Measurements from ENCODE around the gene NEUROG3.

Gene NEUROG3

GRCh38 chr10:69574571-69574978 is 1.4 kb upstream of the NEUROG3 start:
- no peak for TF ChIP-seq CTCF (IDR thresholded peaks at IDR 0.05; ENCODE audit: low read length)
- TF ChIP-seq EZH2 (IDR thresholded peaks at IDR 0.05; ENCODE audit: borderline replicate concordance, low read length): no peak
- no peaks in the 10 kb centered on the region for H3K9me2 ChIP-seq (ENCODE audit: low read depth, low read length)
- H3F3A ChIP-seq (ENCODE audit: insufficient read depth, low read length): no peaks in the 10 kb centered on the region
- H3K9ac ChIP-seq (ENCODE audit: low read length): no peak overlapping the region
- H3K27ac ChIP-seq (ENCODE audit: low read depth, low read length, poor library complexity, severe bottlenecking): no peak overlapping the region
- H3K4me2 ChIP-seq (ENCODE audit: low read length): no peak overlapping the region
- no peaks in the 10 kb centered on the region for H3K27me3 ChIP-seq (ENCODE audit: insufficient read depth, low read length)
- H3K9me3 ChIP-seq (ENCODE audit: low read length): no peaks in the 10 kb centered on the region
- H3K4me3 ChIP-seq (ENCODE audit: low read depth, low read length, poor library complexity, severe bottlenecking): no peak overlapping the region
- H2AFZ ChIP-seq (ENCODE audit: low read length): no peak overlapping the region
- H3K36me3 ChIP-seq (ENCODE audit: insufficient read depth, low read length): no peaks in the 10 kb centered on the region
- H4K20me1 ChIP-seq (ENCODE audit: insufficient read depth, low read length): no peaks in the 10 kb centered on the region
- H3K4me1 ChIP-seq (ENCODE audit: insufficient read depth, low read length, severe bottlenecking): no peaks in the 10 kb centered on the region
- no peaks in the 10 kb centered on the region for H3K79me2 ChIP-seq (ENCODE audit: insufficient read depth, low read length)

- Histone ChIP-seq H2AFZ (ENCODE audit: low read length) (no peak overlapping the region), H3K36me3 (ENCODE audit: insufficient read depth, low read length) (no peaks in the 10 kb centered on the region), H3K9ac (ENCODE audit: low read length) (no peak overlapping the region), H3K9me2 (ENCODE audit: low read depth, low read length) (no peaks in the 10 kb centered on the region), H3F3A (ENCODE audit: insufficient read depth, low read length) (no peaks in the 10 kb centered on the region), H3K9me3 (ENCODE audit: low read length) (no peaks in the 10 kb centered on the region), H3K27me3 (ENCODE audit: insufficient read depth, low read length) (no peaks in the 10 kb centered on the region), H3K4me1 (ENCODE audit: insufficient read depth, low read length, severe bottlenecking) (no peaks in the 10 kb centered on the region), H3K4me2 (ENCODE audit: low read length) (no peak overlapping the region), H4K20me1 (ENCODE audit: insufficient read depth, low read length) (no peaks in the 10 kb centered on the region), H3K79me2 (ENCODE audit: insufficient read depth, low read length) (no peaks in the 10 kb centered on the region), H3K27ac (ENCODE audit: low read depth, low read length, poor library complexity, severe bottlenecking) (no peak overlapping the region), H3K4me3 (ENCODE audit: low read depth, low read length, poor library complexity, severe bottlenecking) (no peak overlapping the region)
- no peak for TF ChIP-seq CTCF (IDR thresholded peaks at IDR 0.05; ENCODE audit: low read length)
- TF ChIP-seq EZH2 (IDR thresholded peaks at IDR 0.05; ENCODE audit: borderline replicate concordance, low read length): no peak
Measured at GRCh38 chr10:69572159-69573055, 815 bp downstream of the NEUROG3 start.

- Histone ChIP-seq H3K9me3 (ENCODE audit: low read length) (no peaks in the 10 kb centered on the region), H3K36me3 (ENCODE audit: insufficient read depth, low read length) (no peaks in the 10 kb centered on the region), H3F3A (ENCODE audit: insufficient read depth, low read length) (no peaks in the 10 kb centered on the region), H3K79me2 (ENCODE audit: insufficient read depth, low read length) (no peaks in the 10 kb centered on the region), H3K4me3 (ENCODE audit: low read depth, low read length, poor library complexity, severe bottlenecking) (no peak overlapping the region), H3K27me3 (ENCODE audit: insufficient read depth, low read length) (no peaks in the 10 kb centered on the region), H3K9ac (ENCODE audit: low read length) (no peak overlapping the region), H3K27ac (ENCODE audit: low read depth, low read length, poor library complexity, severe bottlenecking) (no peak overlapping the region), H3K9me2 (ENCODE audit: low read depth, low read length) (no peaks in the 10 kb centered on the region), H4K20me1 (ENCODE audit: insufficient read depth, low read length) (no peaks in the 10 kb centered on the region), H3K4me1 (ENCODE audit: insufficient read depth, low read length, severe bottlenecking) (no peaks in the 10 kb centered on the region), H2AFZ (ENCODE audit: low read length) (no peak overlapping the region), H3K4me2 (ENCODE audit: low read length) (no peak overlapping the region)
- TF ChIP-seq CTCF (IDR thresholded peaks at IDR 0.05; ENCODE audit: low read length) (no peak), EZH2 (IDR thresholded peaks at IDR 0.05; ENCODE audit: borderline replicate concordance, low read length) (no peak)
Measured at GRCh38 chr10:69571618-69572158, 1.5 kb downstream of the NEUROG3 start.

Measured in OCI-LY1 (cell line).